Upper lobe of left lung (tissue), 6 donors: ENCODE results near the gene HDAC6. TPM values are rescaled to one million over a fixed set of nuclear protein-coding genes. Genes with fewer than 3 reads are reported as not detected.

ENCODE experiments used
- ATAC-seq, 2 donors: fragments of 200-7000 bp; cut with Tn5 transposase; one replicate each; pipeline ENCODE4 v1.9.1; 2022; ENCODE audit warnings: mild to moderate bottlenecking in 2 of 2, moderate library complexity in 2 of 2; ENCODE audit not compliant: low FRiP score in 2 of 2
- DNase-seq, 2 donors: peaks; one replicate each; pipeline ENCODE4 v3.0.0-alpha.2; 2019 to 2020
- H3K27ac ChIP-seq, 4 donors: fragments of 200-600 bp; sonication (generic); one replicate each; pipeline ENCODE4 v1.5.1; 2016 to 2019
- H3K27me3 ChIP-seq, 4 donors: fragments of 200-600 bp; sonication (generic); one replicate each; pipeline ENCODE4 v1.5.1; 2017 to 2019
- H3K36me3 ChIP-seq, 4 donors: fragments of 200-600 bp; sonication (generic); one replicate each; pipeline ENCODE4 v1.5.1; 2016 to 2019
- H3K4me1 ChIP-seq, 4 donors: fragments of 200-600 bp; sonication (generic); one replicate each; pipeline ENCODE4 v1.5.1; 2018 to 2019
- H3K4me3 ChIP-seq, 4 donors: fragments of 200-600 bp; sonication (generic); one replicate each; pipeline ENCODE4 v1.5.1; 2017 to 2019; ENCODE audit warnings: mild to moderate bottlenecking in 2 of 4, moderate library complexity in 1 of 4
- H3K9me3 ChIP-seq, 4 donors: fragments of 200-600 bp; sonication (generic); one replicate each; pipeline ENCODE4 v1.5.1; 2018 to 2019
- EP300 ChIP-seq, 4 donors: sonication (generic); formaldehyde crosslinking; IDR thresholded peaks; one replicate each; pipeline ENCODE4 v1.5.1; 2017; ENCODE audit warnings: antibody characterized with exemption in 4 of 4, control low read depth in 2 of 4
- POLR2A ChIP-seq, 4 donors: fragments of 450-650 bp; IDR thresholded peaks; one replicate each; pipeline ENCODE4 v1.5.1; 2016 to 2017; ENCODE audit warnings: antibody characterized with exemption in 4 of 4, mild to moderate bottlenecking in 2 of 4
- POLR2AphosphoS5 ChIP-seq, 2 donors: sonication (generic); formaldehyde crosslinking; IDR thresholded peaks; one replicate each; pipeline ENCODE4 v1.5.1; 2017; ENCODE audit warnings: antibody characterized with exemption in 2 of 2
- WGBS, 2 donors: methylation state at CpG; one replicate each; pipeline ENCODE4 v1.1.5; 2017 to 2018; 5-methylcytosine and 5-hydroxymethylcytosine counted together
- total RNA-seq, 6 donors: library from RNA; depleted of rRNA in 4 of 6; stranded (reverse); fragments of >200 nt in 4 of 6; gene quantifications; one replicate each; pipeline versions ENCODE4 v1.1.0 to v1.2.1, GENCODE V29; 2016 to 2021
- TF ChIP-seq, protein P1 (sequence below), 6 experiments: fragments of 450-650 bp in 4 of 6; fragments of 200-600 bp in 2 of 6; sonication (generic) in 2 of 6; IDR thresholded peaks; one replicate each; pipeline ENCODE4 v1.5.1; 2016 to 2019; ENCODE audit warnings: antibody characterized with exemption in 6 of 6
- donor health status: DM: no; HTN: no; CAD: no; lungs with moderate emphysema.
- donor health status: DM: no; HTN: yes; CAD: no; lungs with severe emphysema.

The HDAC6 gene
- total RNA-seq, 6 donors from 2014 or later = 59.1 to 171 (median 86.0) TPM

DNA sequence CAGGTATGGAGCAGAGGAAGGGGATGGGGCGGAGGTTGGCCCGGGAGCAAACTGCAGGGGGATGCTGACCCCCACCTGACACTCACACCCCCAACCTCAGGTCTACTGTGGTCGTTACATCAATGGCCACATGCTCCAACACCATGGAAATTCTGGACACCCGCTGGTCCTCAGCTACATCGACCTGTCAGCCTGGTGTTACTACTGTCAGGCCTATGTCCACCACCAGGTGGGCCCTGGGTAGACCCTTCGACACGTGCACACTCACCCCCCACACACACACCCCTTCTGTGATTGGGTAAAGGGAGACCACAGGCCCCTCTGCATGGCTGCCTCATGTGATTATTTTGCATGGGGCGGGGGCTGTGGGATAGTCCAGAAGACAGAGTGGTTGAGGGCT lies 22.2 kb downstream of the HDAC6 start:
- H3K4me3 ChIP-seq = no peak overlapping the region
- H3K27ac ChIP-seq = no peak overlapping the region
- H3K9me3 ChIP-seq = peaks cover 0 to 18% (median 0%) of the 10 kb centered on the region in 4 donors
- no peak for DNase-seq
- H3K27me3 ChIP-seq = no peaks in the 10 kb centered on the region
- TF ChIP-seq POLR2A (IDR thresholded peaks at IDR 0.05) = no peak
- TF ChIP-seq, protein P1, sequence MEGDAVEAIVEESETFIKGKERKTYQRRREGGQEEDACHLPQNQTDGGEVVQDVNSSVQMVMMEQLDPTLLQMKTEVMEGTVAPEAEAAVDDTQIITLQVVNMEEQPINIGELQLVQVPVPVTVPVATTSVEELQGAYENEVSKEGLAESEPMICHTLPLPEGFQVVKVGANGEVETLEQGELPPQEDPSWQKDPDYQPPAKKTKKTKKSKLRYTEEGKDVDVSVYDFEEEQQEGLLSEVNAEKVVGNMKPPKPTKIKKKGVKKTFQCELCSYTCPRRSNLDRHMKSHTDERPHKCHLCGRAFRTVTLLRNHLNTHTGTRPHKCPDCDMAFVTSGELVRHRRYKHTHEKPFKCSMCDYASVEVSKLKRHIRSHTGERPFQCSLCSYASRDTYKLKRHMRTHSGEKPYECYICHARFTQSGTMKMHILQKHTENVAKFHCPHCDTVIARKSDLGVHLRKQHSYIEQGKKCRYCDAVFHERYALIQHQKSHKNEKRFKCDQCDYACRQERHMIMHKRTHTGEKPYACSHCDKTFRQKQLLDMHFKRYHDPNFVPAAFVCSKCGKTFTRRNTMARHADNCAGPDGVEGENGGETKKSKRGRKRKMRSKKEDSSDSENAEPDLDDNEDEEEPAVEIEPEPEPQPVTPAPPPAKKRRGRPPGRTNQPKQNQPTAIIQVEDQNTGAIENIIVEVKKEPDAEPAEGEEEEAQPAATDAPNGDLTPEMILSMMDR (IDR thresholded peaks at IDR 0.05) = no peak
- TF ChIP-seq POLR2AphosphoS5 (IDR thresholded peaks at IDR 0.05) = no peak
- no peak for TF ChIP-seq EP300 (IDR thresholded peaks at IDR 0.05)
- H3K36me3 ChIP-seq = peaks cover 0 to 33% (median 6%) of the 10 kb centered on the region in 4 donors
- H3K4me1 ChIP-seq = no peaks in the 10 kb centered on the region
- WGBS, 2 donors = 85% methylated on average over 7 of the region's 8 CpGs; no CpG with 5 or more reads in 1 of the 2 donors
- ATAC-seq = peak in 1 of 2 donors; percentile 35

DNA sequence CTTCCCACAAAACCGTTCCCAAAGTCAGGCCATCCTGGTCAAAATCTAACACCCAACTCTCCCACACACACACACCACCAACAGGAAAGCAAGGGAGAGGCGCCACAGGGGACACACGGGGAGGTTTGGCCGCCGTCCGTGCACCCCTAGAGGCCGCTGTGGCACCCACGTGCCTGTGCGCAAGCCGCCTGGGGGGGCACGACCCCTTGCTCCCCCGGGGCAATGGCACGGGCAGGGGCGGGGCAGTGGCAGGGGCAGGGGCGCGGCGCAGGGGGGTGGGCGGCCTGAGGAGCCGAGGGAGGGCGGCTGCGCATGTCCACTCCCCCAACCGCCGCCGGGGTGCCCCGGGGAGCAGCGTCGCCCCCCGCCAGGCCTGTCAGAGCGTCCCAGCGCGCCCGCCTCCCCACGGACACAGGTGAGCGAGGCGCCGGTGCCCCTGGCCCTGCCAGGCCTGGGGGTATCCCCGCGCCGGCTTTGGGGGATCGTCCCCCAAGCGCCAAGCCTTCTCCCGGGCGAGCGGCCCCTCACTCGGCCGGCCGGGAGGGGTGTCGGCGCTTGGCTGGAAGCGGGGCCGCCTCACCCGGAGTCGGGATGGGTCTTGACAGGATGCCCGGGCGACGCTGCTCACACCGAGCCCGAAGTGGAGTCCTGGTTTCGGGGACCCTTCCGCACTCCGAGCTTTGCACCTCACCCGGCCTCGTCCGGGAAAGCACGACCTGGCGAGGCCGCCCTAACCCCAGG lies 24.4 kb downstream of the HDAC6 start, which contains the start of gene ERAS:
Gene ERAS, plus strand, starts transcription at position 379 of the 741 bp plus-strand sequence. CDS start 2,611 bp downstream, outside the sequence.
- no peak within 1 kb of the TSS for H3K27ac ChIP-seq
- H3K36me3 ChIP-seq = peaks cover 0 to 28% (median 3%) of the 10 kb centered on the region in 4 donors
- ATAC-seq (no peak), DNase-seq (peak in 1 of 2 donors; percentile 53)
- H3K4me1 ChIP-seq = no peaks in the 10 kb centered on the region
- WGBS, 2 donors = 81% methylated on average over 29 of the region's 67 CpGs; no CpG with 5 or more reads in 1 of the 2 donors
- no peak for TF ChIP-seq EP300 (IDR thresholded peaks at IDR 0.05)
- TF ChIP-seq POLR2A (IDR thresholded peaks at IDR 0.05) = no peak
- TF ChIP-seq POLR2AphosphoS5 (IDR thresholded peaks at IDR 0.05) = no peak
- TF ChIP-seq, protein P1 (IDR thresholded peaks at IDR 0.05) = no peak
- H3K4me3 ChIP-seq = no peak within 1 kb of the TSS
- H3K9me3 ChIP-seq = peaks cover 0 to 18% (median 0%) of the 10 kb centered on the region in 4 donors
- H3K27me3 ChIP-seq = no peaks in the 10 kb centered on the region

DNA sequence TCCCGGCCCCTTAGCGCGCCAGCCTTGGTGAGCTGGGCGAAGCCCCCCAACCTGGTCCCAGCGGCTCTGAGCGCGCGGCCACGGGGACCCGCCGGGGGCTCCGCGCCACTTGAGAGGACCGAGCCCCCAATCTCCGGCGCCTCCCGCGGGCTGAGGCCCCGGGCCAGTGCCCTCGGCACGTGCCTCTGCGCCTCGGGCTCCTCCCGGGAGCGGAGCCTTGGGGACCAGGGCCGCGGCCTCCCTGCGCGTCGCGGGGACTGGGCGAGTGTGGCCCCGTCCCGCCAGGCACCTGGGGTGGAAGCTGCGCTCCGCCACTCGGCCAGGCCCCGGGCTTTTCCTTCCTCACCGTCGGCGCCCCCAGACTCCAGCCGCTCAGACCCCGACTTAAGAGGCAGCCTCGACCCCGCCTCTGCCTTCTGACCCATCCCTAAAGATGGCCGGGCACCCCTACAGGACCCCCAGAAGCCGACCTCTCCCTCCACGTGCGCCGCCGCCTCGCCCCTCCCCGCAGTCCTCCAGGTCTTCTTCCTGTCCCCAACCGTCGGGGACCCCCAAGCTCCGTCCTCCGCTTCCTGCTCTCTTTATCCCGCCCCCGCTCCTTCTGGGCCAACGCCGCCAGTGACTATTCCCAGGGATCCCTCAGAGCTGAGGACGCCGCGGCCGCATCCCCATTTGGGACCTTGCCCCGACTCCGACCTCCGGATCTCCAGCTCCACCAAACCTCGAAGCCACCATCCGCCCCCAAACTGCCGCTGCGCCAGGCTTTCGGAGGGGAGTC lies 25.2 kb downstream of the HDAC6 start:
- Histone ChIP-seq H3K27ac (no peak overlapping the region), H3K9me3 (peaks cover 0 to 18% (median 0%) of the 10 kb centered on the region in 4 donors), H3K27me3 (peaks cover 0 to 4% (median 0%) of the 10 kb centered on the region in 4 donors), H3K4me3 (no peak overlapping the region), H3K36me3 (peaks cover 0 to 26% (median 3%) of the 10 kb centered on the region in 4 donors), H3K4me1 (peaks cover 0 to 4% (median 0%) of the 10 kb centered on the region in 4 donors)
- TF ChIP-seq, protein P1 (IDR thresholded peaks at IDR 0.05) = no peak
- TF ChIP-seq EP300 (IDR thresholded peaks at IDR 0.05) (no peak), POLR2AphosphoS5 (IDR thresholded peaks at IDR 0.05) (no peak), POLR2A (IDR thresholded peaks at IDR 0.05) (no peak)
- no peak for ATAC-seq
- WGBS, 2 donors = 54 to 60% methylated on average over 14 to 48 of the region's 73 CpGs
- peak in 1 of 2 donors; percentile 58 for DNase-seq

DNA sequence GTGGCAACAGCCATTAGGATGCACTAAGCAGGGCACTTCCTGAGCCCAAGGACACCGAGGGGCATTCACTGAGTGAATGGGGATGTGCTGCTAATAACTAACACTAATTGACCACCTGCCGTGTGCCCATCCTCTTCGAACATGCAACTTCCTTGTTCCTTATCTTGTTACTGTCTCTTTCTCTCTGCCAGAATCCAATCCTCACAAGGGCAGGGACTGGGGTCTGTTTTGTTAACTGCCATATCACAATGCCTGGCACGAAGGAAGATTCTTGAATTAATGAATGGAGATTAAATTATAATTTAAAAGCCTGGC lies 25.7 kb downstream of the HDAC6 start:
- Histone ChIP-seq H3K36me3 (peaks cover 0 to 21% (median 3%) of the 10 kb centered on the region in 4 donors), H3K27ac (no peak overlapping the region), H3K9me3 (peaks cover 0 to 18% (median 0%) of the 10 kb centered on the region in 4 donors), H3K27me3 (peaks cover 0 to 7% (median 0%) of the 10 kb centered on the region in 4 donors), H3K4me1 (peaks cover 0 to 5% (median 0%) of the 10 kb centered on the region in 4 donors), H3K4me3 (no peak overlapping the region)
- no peak for DNase-seq
- TF ChIP-seq EP300 (IDR thresholded peaks at IDR 0.05) (no peak), POLR2A (IDR thresholded peaks at IDR 0.05) (no peak)
- TF ChIP-seq, protein P1 (IDR thresholded peaks at IDR 0.05) = no peak
- no peak for ATAC-seq
- 74 to 81% methylated on average over 3 to 4 of the region's 4 CpGs for WGBS, 2 donors
